ENCODE measurements around the gene INHBA.

Gene INHBA

GRCh38 chr7:41652267-41652666 is 50.6 kb downstream of the INHBA start:
- no peak for DNase-seq (ENCODE audit: low read depth)
- TF ChIP-seq, protein P1, sequence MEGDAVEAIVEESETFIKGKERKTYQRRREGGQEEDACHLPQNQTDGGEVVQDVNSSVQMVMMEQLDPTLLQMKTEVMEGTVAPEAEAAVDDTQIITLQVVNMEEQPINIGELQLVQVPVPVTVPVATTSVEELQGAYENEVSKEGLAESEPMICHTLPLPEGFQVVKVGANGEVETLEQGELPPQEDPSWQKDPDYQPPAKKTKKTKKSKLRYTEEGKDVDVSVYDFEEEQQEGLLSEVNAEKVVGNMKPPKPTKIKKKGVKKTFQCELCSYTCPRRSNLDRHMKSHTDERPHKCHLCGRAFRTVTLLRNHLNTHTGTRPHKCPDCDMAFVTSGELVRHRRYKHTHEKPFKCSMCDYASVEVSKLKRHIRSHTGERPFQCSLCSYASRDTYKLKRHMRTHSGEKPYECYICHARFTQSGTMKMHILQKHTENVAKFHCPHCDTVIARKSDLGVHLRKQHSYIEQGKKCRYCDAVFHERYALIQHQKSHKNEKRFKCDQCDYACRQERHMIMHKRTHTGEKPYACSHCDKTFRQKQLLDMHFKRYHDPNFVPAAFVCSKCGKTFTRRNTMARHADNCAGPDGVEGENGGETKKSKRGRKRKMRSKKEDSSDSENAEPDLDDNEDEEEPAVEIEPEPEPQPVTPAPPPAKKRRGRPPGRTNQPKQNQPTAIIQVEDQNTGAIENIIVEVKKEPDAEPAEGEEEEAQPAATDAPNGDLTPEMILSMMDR (IDR thresholded peaks at IDR 0.05; ENCODE audit: control insufficient read depth, extremely low read depth, insufficient read depth), result no peak
- no peak overlapping the region for H3K4me3 ChIP-seq (ENCODE audit: low read depth, low read length)

- H3K4me3 ChIP-seq (ENCODE audit: low read depth, low read length), result no peak overlapping the region
- no peak for DNase-seq (ENCODE audit: low read depth)
- TF ChIP-seq, protein P1 (IDR thresholded peaks at IDR 0.05; ENCODE audit: control insufficient read depth, extremely low read depth, insufficient read depth), result no peak
Measured at GRCh38 chr7:41648501-41648900, 54.4 kb downstream of the INHBA start.

DNA sequence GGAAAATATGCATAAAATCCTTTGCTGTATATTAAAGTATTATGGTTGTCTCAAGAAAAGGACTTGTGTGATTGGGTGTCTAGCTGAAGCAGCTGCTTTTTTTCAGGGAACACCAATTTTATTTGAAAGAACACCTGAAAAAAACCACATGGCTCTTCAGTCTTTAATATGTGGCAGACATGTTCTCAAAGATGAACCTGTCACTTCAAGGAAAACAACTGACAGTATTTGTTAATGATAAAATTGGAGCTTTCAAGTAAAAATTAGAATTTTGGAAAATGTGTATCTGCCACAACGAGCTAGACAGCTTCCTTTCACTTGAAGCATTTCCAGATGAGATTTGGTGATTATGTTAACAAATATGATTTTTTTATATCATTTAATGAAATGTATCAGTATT is 59.3 kb downstream of the INHBA start:
- TF ChIP-seq, protein P1 (IDR thresholded peaks at IDR 0.05; ENCODE audit: control insufficient read depth, extremely low read depth, insufficient read depth), result no peak

GRCh38 chr7:41641665-41642014 is 61.2 kb downstream of the INHBA start:
- DNase-seq (ENCODE audit: low read depth), result no peak
- no peak overlapping the region for H3K4me3 ChIP-seq (ENCODE audit: low read depth, low read length)
- TF ChIP-seq, protein P1 (IDR thresholded peaks at IDR 0.05; ENCODE audit: control insufficient read depth, extremely low read depth, insufficient read depth), result no peak

More for the DNA sequence above, 59.3 kb downstream of the INHBA start:
- H3K4me3 ChIP-seq (ENCODE audit: low read depth, low read length), result no peak overlapping the region
- DNase-seq (ENCODE audit: low read depth), result no peak

DNA sequence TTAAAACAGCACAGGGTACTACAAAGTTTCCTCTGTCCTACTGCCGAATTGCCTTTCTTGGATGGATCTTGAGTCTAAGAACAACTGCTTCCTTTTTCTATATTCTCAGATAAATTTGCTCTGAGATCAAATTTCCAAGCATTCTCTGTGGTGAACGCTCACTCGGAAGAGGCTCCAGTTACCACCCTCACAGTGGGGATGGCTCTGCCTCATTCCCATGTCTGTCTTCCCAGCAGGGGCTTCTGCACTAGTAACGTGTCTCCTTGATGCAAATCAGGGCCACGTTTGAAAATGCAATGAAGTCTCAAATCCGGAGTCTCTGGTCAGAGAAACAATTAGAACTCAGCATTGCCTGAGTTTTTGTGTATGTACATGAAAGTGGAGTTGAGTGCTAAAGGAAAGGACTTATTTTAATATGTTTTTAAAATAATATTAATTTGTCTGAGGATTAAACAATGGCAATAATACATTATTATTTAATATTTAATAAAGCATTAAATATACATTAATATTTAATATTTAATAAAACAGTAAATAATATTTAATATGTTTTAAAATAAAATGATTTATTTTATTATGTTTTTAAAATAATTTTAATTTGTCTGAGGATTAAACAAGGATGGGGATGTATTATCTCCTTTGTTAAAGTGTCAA is 61.8 kb downstream of the INHBA start:
- no peak overlapping the region for H3K4me3 ChIP-seq (ENCODE audit: low read depth, low read length)
- TF ChIP-seq, protein P1 (IDR thresholded peaks at IDR 0.05; ENCODE audit: control insufficient read depth, extremely low read depth, insufficient read depth), result no peak
- no peak for DNase-seq (ENCODE audit: low read depth)

DNA sequence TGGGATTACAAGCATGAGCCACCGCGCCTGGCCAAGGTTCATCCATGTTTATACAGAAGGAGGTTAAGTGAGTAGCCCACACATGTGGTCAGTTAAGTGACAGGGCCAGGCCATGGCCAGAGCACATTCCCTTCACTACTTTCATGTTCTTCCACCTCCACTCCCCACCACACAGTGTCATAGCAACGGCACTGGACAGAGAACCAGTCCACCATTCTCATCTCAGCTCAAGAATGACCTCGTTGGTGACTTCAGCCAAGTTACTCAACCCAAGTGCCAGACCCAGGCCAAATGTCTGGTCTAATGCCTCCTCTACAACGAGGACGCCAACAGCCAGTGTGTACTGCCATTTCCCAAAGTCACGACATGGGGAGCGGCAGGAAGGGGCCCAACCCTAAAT is 62.4 kb downstream of the INHBA start:
- no peak overlapping the region for H3K4me3 ChIP-seq (ENCODE audit: low read depth, low read length)
- no peak for DNase-seq (ENCODE audit: low read depth)
- TF ChIP-seq, protein P1 (IDR thresholded peaks at IDR 0.05; ENCODE audit: control insufficient read depth, extremely low read depth, insufficient read depth), result no peak

GRCh38 chr7:41637049-41637448 is 65.8 kb downstream of the INHBA start:
- TF ChIP-seq, protein P1 (IDR thresholded peaks at IDR 0.05; ENCODE audit: control insufficient read depth, extremely low read depth, insufficient read depth), result no peak
- no peak for DNase-seq (ENCODE audit: low read depth)
- H3K4me3 ChIP-seq (ENCODE audit: low read depth, low read length), result no peak overlapping the region
